Measurements from ENCODE around the gene MORN3. TPM values are rescaled to one million over a fixed set of nuclear protein-coding genes. Genes with fewer than 3 reads are reported as not detected.
A peak's percentile ranks its signal among the peaks of the same experiment; 100 is the strongest.
"Not testable (repeated sequence)": the region's sequence is repeated elsewhere in the genome, so short reads cannot be mapped to it uniquely, and the experiment has no call there.

MORN3 gene, protein sequence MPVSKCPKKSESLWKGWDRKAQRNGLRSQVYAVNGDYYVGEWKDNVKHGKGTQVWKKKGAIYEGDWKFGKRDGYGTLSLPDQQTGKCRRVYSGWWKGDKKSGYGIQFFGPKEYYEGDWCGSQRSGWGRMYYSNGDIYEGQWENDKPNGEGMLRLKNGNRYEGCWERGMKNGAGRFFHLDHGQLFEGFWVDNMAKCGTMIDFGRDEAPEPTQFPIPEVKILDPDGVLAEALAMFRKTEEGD
- total RNA-seq = 0.26 and 1.0 TPM in 2 replicates

DNA sequence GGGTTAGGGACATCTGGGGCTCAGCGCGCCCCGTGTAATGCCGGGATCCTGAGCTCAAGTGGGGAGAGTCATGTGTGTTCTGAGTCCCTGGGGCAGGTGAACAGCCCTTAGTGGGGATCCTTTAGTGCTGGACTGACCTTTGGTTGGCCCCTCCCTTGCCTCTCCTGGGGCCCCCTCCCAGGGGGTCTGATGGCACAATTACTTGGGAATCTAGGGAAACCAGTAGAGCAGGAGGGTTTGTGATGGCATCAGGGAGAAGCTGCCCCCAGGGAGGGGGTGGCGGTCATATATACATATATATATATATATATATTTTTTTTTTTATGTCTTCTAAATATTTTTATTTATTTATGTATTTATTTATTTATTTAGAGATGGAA, at the start of gene MORN3:
MORN3 (minus strand) TSS at position 134 of the 380 bp plus-strand sequence. CDS start 171 bp downstream, outside the sequence.
- Mint-ChIP-seq H3K36me3 (ENCODE audit: low read depth) (peaks cover 3% of the 10 kb centered on the region), H3K9me3 (no peaks in the 10 kb centered on the region), H3K27ac (peak within 1 kb of the TSS; percentile 11), H3K4me1 (peaks cover 38% of the 10 kb centered on the region), H3K27me3 (no peaks in the 10 kb centered on the region), H3K4me3 (no peak within 1 kb of the TSS)
- no peak for DNase-seq
- intact Hi-C loops (cut with micrococcal nuclease) = no loop called here

DNA sequence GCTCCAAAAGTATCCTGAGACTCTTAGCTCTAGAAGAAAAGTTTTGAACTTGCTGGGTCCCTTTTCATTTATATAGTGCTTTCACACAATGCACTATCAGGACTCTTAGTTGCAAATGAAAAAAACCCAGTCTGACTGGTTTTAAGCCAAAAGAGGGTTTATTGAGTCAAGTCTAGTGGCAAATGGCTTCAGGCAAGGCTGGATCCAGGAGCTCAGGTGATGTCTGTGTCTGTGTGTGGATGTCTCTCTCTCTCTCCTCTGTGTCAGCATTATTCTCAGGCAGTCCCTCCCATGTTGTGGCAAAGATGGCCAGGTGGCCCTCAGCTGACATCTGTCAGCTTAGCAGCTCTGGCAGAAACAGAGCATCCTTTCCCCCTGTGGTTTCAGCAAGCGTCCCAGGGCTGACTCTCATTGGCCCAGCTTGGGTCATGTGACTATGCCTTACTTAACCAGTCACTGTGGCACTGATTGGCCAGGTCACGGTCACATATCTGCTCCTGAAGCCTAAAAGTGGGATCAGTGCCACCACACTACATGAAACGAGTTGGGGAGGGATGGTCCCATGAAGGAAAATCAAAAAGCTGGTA, 49.3 kb upstream of the MORN3 start:
- H3K9me3 Mint-ChIP-seq = no peaks in the 10 kb centered on the region
- H3K4me3 Mint-ChIP-seq = no peak overlapping the region
- peaks cover 8% of the 10 kb centered on the region for H3K36me3 Mint-ChIP-seq (ENCODE audit: low read depth)
- H3K27ac Mint-ChIP-seq = no peak overlapping the region
- H3K4me1 Mint-ChIP-seq = peaks cover 13% of the 10 kb centered on the region
- intact Hi-C loops (cut with micrococcal nuclease) = no loop called here
- H3K27me3 Mint-ChIP-seq = no peaks in the 10 kb centered on the region
- no peak for DNase-seq

DNA sequence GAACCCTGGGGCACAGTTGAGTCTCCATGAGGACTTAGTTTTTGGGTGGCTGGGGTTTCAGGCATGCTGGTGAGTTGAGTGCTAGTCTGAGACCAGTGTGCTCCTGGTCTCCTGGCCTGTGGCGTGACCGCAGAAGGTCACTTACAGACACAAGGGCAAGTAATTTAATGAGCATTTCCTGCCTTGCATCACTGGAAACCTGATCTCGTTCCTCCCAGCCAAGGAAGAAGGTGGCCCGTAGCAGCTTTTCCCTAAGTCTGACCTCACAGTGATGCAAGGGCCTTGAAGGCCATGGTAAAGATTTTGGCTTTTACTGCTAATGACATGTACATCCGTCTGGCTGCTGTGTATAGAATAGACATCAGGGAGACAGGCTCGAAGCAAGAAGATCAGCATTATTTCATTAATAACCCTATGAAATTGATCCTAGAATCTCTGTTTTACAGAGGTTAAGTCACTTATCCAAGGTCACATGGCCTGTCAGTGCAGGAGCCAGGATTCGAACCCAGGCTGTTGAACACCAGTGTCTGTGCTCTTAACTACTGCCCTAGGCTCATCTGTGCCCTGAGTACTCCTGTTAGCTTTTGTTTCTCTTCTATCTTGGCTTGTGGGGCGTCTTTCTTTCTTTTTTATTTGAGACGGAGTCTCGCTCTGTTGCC, 47.7 kb upstream of the MORN3 start:
- Mint-ChIP-seq H3K27me3 (no peaks in the 10 kb centered on the region), H3K27ac (no peak overlapping the region), H3K9me3 (no peaks in the 10 kb centered on the region), H3K36me3 (ENCODE audit: low read depth) (peaks cover 7% of the 10 kb centered on the region), H3K4me1 (peaks cover 21% of the 10 kb centered on the region), H3K4me3 (no peak overlapping the region)
- intact Hi-C loops (cut with micrococcal nuclease) = no loop called here
- no peak for DNase-seq

DNA sequence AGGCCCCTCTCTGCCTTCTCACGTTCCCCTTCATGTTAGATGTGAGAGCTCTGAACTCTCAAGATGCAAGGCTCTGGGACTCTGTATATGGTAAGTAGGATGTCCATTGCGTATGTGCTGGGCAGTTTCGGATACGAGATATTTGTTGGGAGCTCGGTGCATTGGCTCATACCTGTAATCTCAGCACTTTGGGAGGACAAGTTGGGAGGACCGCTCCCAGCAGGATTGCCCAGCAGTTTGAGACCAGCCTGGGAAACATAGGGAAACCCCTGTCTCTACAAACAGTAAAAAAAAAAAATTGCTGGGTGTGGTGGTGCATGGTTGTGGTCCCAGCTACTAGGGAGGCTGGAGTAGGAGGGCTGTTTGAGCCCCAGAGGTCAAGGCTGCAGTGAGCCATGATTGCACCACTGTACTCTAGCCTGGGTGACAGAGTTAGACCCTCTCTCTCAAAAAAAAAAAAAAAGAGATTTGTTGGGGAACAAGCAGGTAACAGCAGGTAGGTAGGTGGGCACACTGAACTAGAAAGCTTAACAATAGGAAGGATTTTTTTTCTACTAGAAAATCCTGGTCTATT, 46.5 kb upstream of the MORN3 start:
- Mint-ChIP-seq H3K4me1 (peaks cover 28% of the 10 kb centered on the region), H3K36me3 (ENCODE audit: low read depth) (peaks cover 7% of the 10 kb centered on the region), H3K4me3 (no peak overlapping the region), H3K27ac (no peak overlapping the region), H3K9me3 (no peaks in the 10 kb centered on the region), H3K27me3 (no peaks in the 10 kb centered on the region)
- intact Hi-C loops (cut with micrococcal nuclease) = no loop called here
- DNase-seq = no peak

DNA sequence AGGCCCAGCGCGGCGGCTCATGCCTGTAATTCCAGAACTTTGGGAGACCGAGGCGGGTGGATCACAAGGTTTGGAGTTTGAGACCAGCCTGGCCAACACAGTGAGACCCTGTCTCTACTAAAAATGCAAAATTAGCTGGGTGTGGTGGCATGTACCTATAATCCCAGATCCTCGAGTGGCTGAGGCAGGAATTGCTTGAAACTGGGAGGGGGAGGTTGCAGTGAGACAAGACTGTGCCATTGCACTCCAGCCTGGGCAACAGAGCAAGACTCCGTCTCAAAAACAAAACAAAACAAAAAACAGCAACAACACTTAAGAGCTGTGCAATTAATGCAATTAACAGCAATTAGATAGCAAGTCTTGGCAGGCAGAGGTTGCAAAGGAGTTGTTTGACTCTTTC, 45.6 kb upstream of the MORN3 start:
- not testable (repeated sequence) for DNase-seq, H3K9me3 Mint-ChIP-seq

DNA sequence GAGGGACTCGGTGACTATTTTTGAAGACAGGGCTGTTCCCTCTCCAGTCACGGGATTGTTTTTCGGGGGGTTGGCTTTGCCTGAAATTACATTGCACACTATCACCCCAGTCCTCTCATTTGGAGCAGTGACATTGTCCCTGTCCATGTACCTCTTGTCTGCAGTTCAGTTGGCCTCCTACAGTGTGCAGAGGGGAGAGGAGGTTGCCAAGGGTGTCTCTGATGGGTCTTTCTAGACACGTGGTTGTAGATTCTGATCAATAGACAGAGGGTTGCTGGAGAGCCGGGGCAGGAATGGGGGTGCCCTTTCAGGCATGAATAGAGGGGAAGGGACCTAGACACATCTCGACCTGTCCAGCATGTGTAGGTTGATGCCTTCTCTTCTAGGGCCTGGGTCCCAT, 44.3 kb upstream of the MORN3 start:
- Mint-ChIP-seq H3K4me1 (peaks cover 29% of the 10 kb centered on the region), H3K36me3 (ENCODE audit: low read depth) (peaks cover 7% of the 10 kb centered on the region), H3K9me3 (no peaks in the 10 kb centered on the region), H3K27me3 (no peaks in the 10 kb centered on the region), H3K27ac (peak overlapping the region; percentile 45), H3K4me3 (peak overlapping the region; percentile 90)
- peak; percentile 65 for DNase-seq
- intact Hi-C loops (cut with micrococcal nuclease) = loop anchor here (2.0 to 5.0 kb wide), 5 partner anchors 27 to 174 kb away; partner anchors contain the start of genes PSMD9 and RHOF

More for the DNA sequence above, 45.6 kb upstream of the MORN3 start:
- H3K27ac Mint-ChIP-seq; H3K36me3 Mint-ChIP-seq (ENCODE audit: low read depth); H3K27me3 Mint-ChIP-seq; intact Hi-C loops (cut with micrococcal nuclease); H3K4me3 Mint-ChIP-seq: not testable (repeated sequence)
- peaks cover 30% of the 10 kb centered on the region for H3K4me1 Mint-ChIP-seq

DNA sequence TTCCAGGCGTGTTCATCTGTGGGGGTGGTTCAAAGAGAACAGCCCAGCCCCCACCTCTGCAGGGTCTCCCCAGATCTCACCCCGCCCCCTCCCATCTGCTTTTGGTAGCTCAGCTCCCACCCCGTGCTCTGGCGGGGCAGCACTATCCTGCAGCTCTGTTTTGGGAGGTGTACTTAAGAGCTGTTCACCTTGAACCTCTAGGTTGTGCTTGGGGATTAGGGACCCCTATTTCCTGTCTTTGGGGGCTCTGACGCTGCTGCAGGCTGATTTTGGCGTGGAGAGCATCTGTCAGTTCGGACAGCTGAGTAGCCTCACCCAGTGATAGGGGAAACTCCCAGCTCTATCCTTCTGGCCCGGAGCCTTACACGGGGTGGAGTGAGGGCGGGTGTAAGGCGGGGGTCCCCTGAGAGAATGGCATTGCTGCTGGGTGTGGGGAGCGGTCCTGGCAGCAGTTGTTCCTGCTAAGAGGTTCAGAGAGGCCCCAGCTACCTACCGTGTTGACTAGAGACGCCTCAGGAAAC, 43.9 kb upstream of the MORN3 start:
- DNase-seq = no peak
- Mint-ChIP-seq H3K27ac (peak overlapping the region; percentile 73), H3K36me3 (ENCODE audit: low read depth) (peaks cover 6% of the 10 kb centered on the region), H3K27me3 (no peaks in the 10 kb centered on the region), H3K4me1 (peaks cover 27% of the 10 kb centered on the region), H3K9me3 (no peaks in the 10 kb centered on the region), H3K4me3 (peak overlapping the region; percentile 90)
- intact Hi-C loops (cut with micrococcal nuclease) = loop anchor here (2.0 to 5.0 kb wide), 5 partner anchors 27 to 174 kb away; partner anchors contain the start of genes PSMD9 and RHOF

DNA sequence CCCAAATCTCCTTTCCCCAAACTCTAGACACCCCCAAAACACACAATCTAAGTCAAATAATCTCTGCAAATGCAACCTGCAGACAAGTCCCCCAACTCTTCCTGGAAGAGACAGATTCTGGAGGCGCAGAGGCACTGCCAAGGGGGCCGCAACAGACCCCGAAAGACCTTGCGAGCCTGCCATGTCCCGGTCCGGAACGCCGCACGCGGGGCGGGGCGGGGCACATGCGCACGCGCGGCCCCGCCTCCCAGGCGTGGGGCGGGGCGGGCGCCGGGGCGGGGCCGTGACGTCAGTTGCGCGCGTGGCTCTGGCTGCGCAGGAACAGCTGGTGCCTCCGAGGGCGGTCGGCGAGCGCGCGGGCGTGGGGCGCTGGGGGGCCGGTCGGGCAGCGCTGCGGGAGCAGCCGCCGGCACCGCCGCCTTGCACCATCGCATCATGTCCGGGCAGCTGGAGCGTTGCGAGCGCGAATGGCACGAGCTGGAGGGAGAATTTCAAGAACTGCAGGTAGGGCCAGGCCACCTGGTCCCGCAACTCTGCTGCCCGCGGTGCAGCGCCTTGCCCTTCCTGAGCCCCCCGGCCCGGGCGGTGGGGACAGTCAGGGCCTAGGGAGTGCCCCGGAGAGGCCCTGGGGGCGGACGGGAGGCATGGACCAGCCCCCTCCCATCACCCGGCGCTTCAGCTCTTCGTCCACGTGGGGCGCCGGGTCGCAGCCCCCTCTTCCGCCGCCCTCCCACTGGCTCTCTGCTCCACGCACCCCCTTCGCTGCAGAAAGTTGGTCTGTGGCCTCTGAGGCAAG, 43.2 kb upstream of the MORN3 start, which contains the start of gene TMEM120B:
TMEM120B (plus strand) TSS at position 292 of the 796 bp plus-strand sequence; CDS start at position 436, 144 bp downstream.
- H3K4me3 Mint-ChIP-seq = peak within 1 kb of the TSS; percentile 90
- H3K27ac Mint-ChIP-seq = peak within 1 kb of the TSS; percentile 96
- peaks cover 25% of the 10 kb centered on the region for H3K4me1 Mint-ChIP-seq
- H3K27me3 Mint-ChIP-seq = no peaks in the 10 kb centered on the region
- H3K9me3 Mint-ChIP-seq = no peaks in the 10 kb centered on the region
- peaks cover 4% of the 10 kb centered on the region for H3K36me3 Mint-ChIP-seq (ENCODE audit: low read depth)
- intact Hi-C loops (cut with micrococcal nuclease) = loop anchor here (2.0 to 5.0 kb wide), 5 partner anchors 26 to 175 kb away; partner anchors contain the start of genes PSMD9 and RHOF
- DNase-seq = peak; percentile 96

DNA sequence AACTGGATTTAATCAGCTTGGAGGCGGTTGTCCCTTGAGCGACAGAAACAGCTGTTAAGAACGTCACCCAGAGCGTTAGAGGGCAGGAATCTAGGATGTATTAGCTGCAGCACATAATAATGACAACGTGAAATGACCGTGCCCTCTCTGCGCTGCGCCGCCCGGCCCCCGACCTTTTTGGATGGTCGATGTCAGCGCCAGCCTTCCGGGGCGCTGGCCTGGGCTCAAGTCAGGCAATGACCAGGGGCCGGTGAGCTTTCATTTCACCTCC, 42.7 kb upstream of the MORN3 start:
- Mint-ChIP-seq H3K9me3 (no peaks in the 10 kb centered on the region), H3K4me1 (peaks cover 25% of the 10 kb centered on the region), H3K36me3 (ENCODE audit: low read depth) (peaks cover 4% of the 10 kb centered on the region), H3K27ac (peak overlapping the region; percentile 96), H3K27me3 (no peaks in the 10 kb centered on the region), H3K4me3 (peak overlapping the region; percentile 90)
- DNase-seq = no peak
- intact Hi-C loops (cut with micrococcal nuclease) = loop anchor here (2.0 to 5.0 kb wide), 5 partner anchors 25 to 175 kb away; partner anchors contain the start of genes PSMD9 and RHOF

DNA sequence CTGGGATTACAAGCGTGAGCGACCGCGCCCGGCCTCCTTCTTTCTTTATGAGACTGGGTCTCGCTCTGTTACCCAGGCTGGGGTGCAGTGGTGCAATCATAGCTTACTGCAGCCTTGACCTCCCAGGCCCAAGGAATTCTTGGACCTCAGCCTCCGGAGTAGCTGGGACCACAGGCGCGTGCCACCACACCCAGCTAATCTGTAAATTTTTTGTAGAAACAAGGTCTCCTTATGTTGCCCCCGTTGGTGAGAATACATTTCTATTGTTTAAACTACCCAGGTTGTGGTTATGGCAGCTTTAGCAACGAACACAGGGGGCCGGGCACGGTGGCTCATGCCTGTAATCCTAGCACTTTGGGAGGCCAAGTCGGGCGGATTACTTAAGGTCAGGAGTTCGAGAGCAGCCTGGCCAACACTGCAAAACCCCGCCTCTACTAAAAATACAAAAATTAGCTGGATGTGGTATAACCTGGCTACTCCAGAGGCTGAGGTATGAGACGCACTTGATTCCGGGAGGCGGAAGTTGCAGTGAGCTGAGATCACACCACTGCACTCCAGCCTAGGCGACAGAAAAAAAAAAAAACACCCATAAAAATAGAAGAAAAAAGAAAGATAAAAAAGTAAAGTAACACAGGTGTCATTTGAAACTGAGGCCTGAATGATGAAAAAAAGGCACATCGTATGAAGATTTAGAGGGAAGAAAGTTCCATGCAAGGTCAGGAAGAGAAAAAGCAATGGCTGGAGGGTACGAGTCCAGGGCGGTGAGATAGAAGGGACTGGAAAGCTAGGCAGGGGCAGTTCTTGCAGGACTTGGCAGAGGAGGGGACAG, 42.1 kb upstream of the MORN3 start:
- H3K27me3 Mint-ChIP-seq = no peaks in the 10 kb centered on the region
- no peaks in the 10 kb centered on the region for H3K9me3 Mint-ChIP-seq
- intact Hi-C loops (cut with micrococcal nuclease) = loop anchor here (2.0 to 5.0 kb wide), 5 partner anchors 25 to 176 kb away; partner anchors contain the start of genes PSMD9 and RHOF
- H3K27ac Mint-ChIP-seq = peak overlapping the region; percentile 96
- peaks cover 4% of the 10 kb centered on the region for H3K36me3 Mint-ChIP-seq (ENCODE audit: low read depth)
- H3K4me3 Mint-ChIP-seq = peak overlapping the region; percentile 90
- DNase-seq = peak; percentile 74
- H3K4me1 Mint-ChIP-seq = peaks cover 25% of the 10 kb centered on the region

DNA sequence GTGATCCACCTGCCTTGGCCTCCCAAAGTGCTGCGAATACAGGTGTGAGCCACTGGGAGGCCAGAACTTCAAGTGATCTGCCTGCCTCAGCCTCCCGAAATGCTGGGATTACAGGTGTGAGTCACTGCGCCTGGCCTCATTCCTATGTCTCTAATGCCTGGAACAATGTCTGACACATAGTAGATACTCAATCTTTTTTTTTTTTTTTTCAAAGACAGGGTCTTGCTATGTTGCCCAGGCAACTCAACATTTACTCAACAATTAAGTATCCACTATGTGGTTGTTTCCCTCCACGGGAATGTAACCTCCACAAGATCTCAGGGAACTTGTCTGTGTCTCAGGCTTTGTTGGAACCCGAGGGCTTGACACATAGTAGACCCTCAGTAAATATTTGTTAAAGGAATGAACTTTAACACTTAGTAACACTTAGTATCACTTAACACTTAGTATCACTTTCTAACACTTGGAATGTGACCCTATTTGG, 40.1 kb upstream of the MORN3 start:
- no peak for DNase-seq
- no peak overlapping the region for H3K27ac Mint-ChIP-seq
- H3K36me3 Mint-ChIP-seq (ENCODE audit: low read depth) = peaks cover 2% of the 10 kb centered on the region
- H3K4me3 Mint-ChIP-seq = no peak overlapping the region
- peaks cover 7% of the 10 kb centered on the region for H3K27me3 Mint-ChIP-seq
- intact Hi-C loops (cut with micrococcal nuclease) = no loop called here
- H3K9me3 Mint-ChIP-seq = no peaks in the 10 kb centered on the region
- peaks cover 20% of the 10 kb centered on the region for H3K4me1 Mint-ChIP-seq

DNA sequence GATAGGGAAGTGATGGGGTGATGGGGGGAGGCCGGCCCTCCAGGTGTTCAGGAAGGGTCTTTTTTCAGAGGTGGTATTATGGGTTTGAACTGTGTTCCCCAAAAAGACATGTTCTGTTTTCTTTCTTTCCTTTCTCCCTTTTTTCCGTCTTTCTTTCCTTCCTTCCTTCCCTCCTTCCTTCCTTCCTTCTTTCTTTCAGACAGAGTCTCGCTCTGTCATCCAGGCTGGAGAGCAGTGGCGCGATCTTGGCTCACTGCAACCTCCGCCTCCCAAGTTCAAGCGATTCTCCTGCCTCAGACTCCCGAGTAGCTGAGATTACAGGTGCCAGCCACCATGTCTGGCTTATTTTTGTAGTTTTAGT, 39.6 kb upstream of the MORN3 start:
- DNase-seq; H3K36me3 Mint-ChIP-seq (ENCODE audit: low read depth); H3K9me3 Mint-ChIP-seq; H3K27ac Mint-ChIP-seq; H3K4me3 Mint-ChIP-seq; intact Hi-C loops (cut with micrococcal nuclease); H3K27me3 Mint-ChIP-seq: not testable (repeated sequence)
- H3K4me1 Mint-ChIP-seq = peaks cover 19% of the 10 kb centered on the region

All from activated CD4-positive, alpha-beta T cell treated with anti-CD3 and anti-CD28 coated beads, Interleukin-2, amount 10 ng/mL, durations not matched to agents 24 days and 14 days (primary cell).